ENCODE measurements around the gene MEOX2.

The MEOX2 gene

GRCh38 chr7:15686295-15686956, at the start of gene MEOX2:
TSS of gene MEOX2 (minus strand) at chr7:15686683. CDS start at chr7:15686402, 281 bp downstream.
- peak; percentile 71 for DNase-seq

- no peak for DNase-seq
These were observed 43.3 kb upstream of the MEOX2 start for GRCh38 chr7:15729746-15730145.

GRCh38 chr7:15725051-15725450, 38.6 kb upstream of the MEOX2 start:
- no peak for DNase-seq

- DNase-seq, result no peak
These were observed 37.4 kb upstream of the MEOX2 start for GRCh38 chr7:15723841-15724240.

GRCh38 chr7:15720849-15721471, 34.5 kb upstream of the MEOX2 start:
- DNase-seq, result no peak

- DNase-seq, result no peak
These were observed 32.8 kb upstream of the MEOX2 start for GRCh38 chr7:15719311-15719710.

- no peak for DNase-seq
These were observed 29.0 kb upstream of the MEOX2 start for GRCh38 chr7:15715435-15715834.

GRCh38 chr7:15709978-15710377, 23.5 kb upstream of the MEOX2 start:
- DNase-seq, result no peak

- no peak for DNase-seq
These were observed 21.1 kb upstream of the MEOX2 start for GRCh38 chr7:15707570-15707969.

GRCh38 chr7:15703732-15704131, 17.2 kb upstream of the MEOX2 start:
- no peak for DNase-seq

GRCh38 chr7:15692501-15693020, 6.1 kb upstream of the MEOX2 start:
- no peak for DNase-seq

GRCh38 chr7:15688911-15689310, 2.4 kb upstream of the MEOX2 start:
- DNase-seq, result no peak

- DNase-seq, result no peak
These were observed 1.8 kb upstream of the MEOX2 start for GRCh38 chr7:15688279-15688626.

GRCh38 chr7:15687546-15688278, 1.2 kb upstream of the MEOX2 start:
- DNase-seq, result peak; percentile 71

- no peak for DNase-seq
These were observed 568 bp upstream of the MEOX2 start for GRCh38 chr7:15686957-15687545.

GRCh38 chr7:15685358-15686294, 857 bp downstream of the MEOX2 start:
- DNase-seq, result peak; percentile 63

- no peak for DNase-seq
These were observed 1.6 kb downstream of the MEOX2 start for GRCh38 chr7:15684871-15685270.

- no peak for DNase-seq
These were observed 2.2 kb downstream of the MEOX2 start for GRCh38 chr7:15684111-15684800.

- no peak for DNase-seq
These were observed 3.7 kb downstream of the MEOX2 start for GRCh38 chr7:15682751-15683245.

GRCh38 chr7:15682111-15682510, 4.4 kb downstream of the MEOX2 start:
- DNase-seq, result no peak

- DNase-seq, result no peak
These were observed 4.9 kb downstream of the MEOX2 start for GRCh38 chr7:15681631-15682030.

GRCh38 chr7:15681186-15681585, 5.3 kb downstream of the MEOX2 start:
- no peak for DNase-seq

Data from islet precursor cell (in vitro differentiated cells).